ENCODE results near the gene CEP290.

- no peak for TF ChIP-seq TAF1 (IDR thresholded peaks at IDR 0.05; ENCODE audit: low read depth, low read length)
- TF ChIP-seq POLR2AphosphoS5 (IDR thresholded peaks at IDR 0.05; ENCODE audit: low read depth, low read length): no peak
These were observed 126.1 kb downstream of the CEP290 start for GRCh38 chr12:88015825-88016224.

Data from GM12891 (cell line).